Measurements from ENCODE around the gene FOXQ1.

GRCh38 chr6:1347161-1347560 lies 35.3 kb downstream of the FOXQ1 start:
- TF ChIP-seq CTCF (conservative IDR thresholded peaks at IDR 0.05) = no peak
- TF ChIP-seq EZH2 (IDR thresholded peaks at IDR 0.05; ENCODE audit: low read depth) = no peak

Data from PC-9 (cell line).